ENCODE measurements around the gene ARID4A.

Gene ARID4A

GRCh38 chr14:58280954-58281787 lies 17.2 kb upstream of the ARID4A start:
- TF ChIP-seq CTCF (IDR thresholded peaks at IDR 0.05; ENCODE audit: unreplicated experiment in 3 of 3), result no peak
- H3K27me3 Mint-ChIP-seq (ENCODE audit: low read depth), result no peaks in the 10 kb centered on the region
- peaks cover 81% of the 10 kb centered on the region for H3K36me3 Mint-ChIP-seq (ENCODE audit: low read depth)
- H3K4me1 Mint-ChIP-seq, result peaks cover 23% of the 10 kb centered on the region
- peak overlapping the region; percentile 0 to 42 (median 39) for H3K4me3 Mint-ChIP-seq
- no peaks in the 10 kb centered on the region for H3K9me3 Mint-ChIP-seq
- peak overlapping the region; percentile 94 to 98 (median 94) for H3K27ac Mint-ChIP-seq

- peaks cover 77% of the 10 kb centered on the region for H3K36me3 Mint-ChIP-seq (ENCODE audit: low read depth)
- H3K9me3 Mint-ChIP-seq, result no peaks in the 10 kb centered on the region
- H3K4me1 Mint-ChIP-seq, result peaks cover 23% of the 10 kb centered on the region
- peak overlapping the region; percentile 94 to 98 (median 94) for H3K27ac Mint-ChIP-seq
- H3K4me3 Mint-ChIP-seq, result peak overlapping the region in 1 of 3 experiments; percentile 39
- H3K27me3 Mint-ChIP-seq (ENCODE audit: low read depth), result no peaks in the 10 kb centered on the region
- TF ChIP-seq CTCF (IDR thresholded peaks at IDR 0.05; ENCODE audit: unreplicated experiment in 3 of 3), result no peak
Measured at GRCh38 chr14:58281969-58282368, 16.4 kb upstream of the ARID4A start.

GRCh38 chr14:58282925-58283593 lies 15.3 kb upstream of the ARID4A start:
- H3K27me3 Mint-ChIP-seq (ENCODE audit: low read depth), result no peaks in the 10 kb centered on the region
- peak overlapping the region; percentile 0 to 72 (median 34) for H3K27ac Mint-ChIP-seq
- peaks cover 82% of the 10 kb centered on the region for H3K36me3 Mint-ChIP-seq (ENCODE audit: low read depth)
- H3K4me1 Mint-ChIP-seq, result peaks cover 23% of the 10 kb centered on the region
- no peak overlapping the region for H3K4me3 Mint-ChIP-seq
- TF ChIP-seq CTCF (IDR thresholded peaks at IDR 0.05; ENCODE audit: unreplicated experiment in 3 of 3), result no peak
- H3K9me3 Mint-ChIP-seq, result no peaks in the 10 kb centered on the region

- Mint-ChIP-seq H3K4me1 (peaks cover 23% of the 10 kb centered on the region), H3K27me3 (ENCODE audit: low read depth) (no peaks in the 10 kb centered on the region), H3K9me3 (no peaks in the 10 kb centered on the region), H3K27ac (no peak overlapping the region), H3K4me3 (no peak overlapping the region), H3K36me3 (ENCODE audit: low read depth) (peaks cover 83% of the 10 kb centered on the region)
- no peak for TF ChIP-seq CTCF (IDR thresholded peaks at IDR 0.05; ENCODE audit: unreplicated experiment in 3 of 3)
Measured at GRCh38 chr14:58283730-58284129, 14.6 kb upstream of the ARID4A start.

- Mint-ChIP-seq H3K9me3 (no peaks in the 10 kb centered on the region), H3K27me3 (ENCODE audit: low read depth) (no peaks in the 10 kb centered on the region), H3K27ac (peak overlapping the region in 1 of 3 experiments; percentile 19), H3K36me3 (ENCODE audit: low read depth) (peaks cover 80% of the 10 kb centered on the region), H3K4me1 (peaks cover 23% of the 10 kb centered on the region), H3K4me3 (no peak overlapping the region)
- TF ChIP-seq CTCF (IDR thresholded peaks at IDR 0.05; ENCODE audit: unreplicated experiment in 3 of 3), result no peak
Measured at GRCh38 chr14:58285132-58285531, 13.2 kb upstream of the ARID4A start.
